DMS53 treated with DMSO at 0.1 percent for 48 hours (cell line): ENCODE data around the gene TAF9B.
A peak's percentile ranks its signal among the peaks of the same experiment; 100 is the strongest.
"Not testable (repeated sequence)": the region's sequence is repeated elsewhere in the genome, so short reads cannot be mapped to it uniquely, and the experiment has no call there.

Experiments used
- DNase-seq: peaks from one replicate; lab custom pipeline; 2025; ENCODE audit not compliant: unreplicated experiment; lab: John Stamatoyannopoulos, UW

The TAF9B gene, protein sequence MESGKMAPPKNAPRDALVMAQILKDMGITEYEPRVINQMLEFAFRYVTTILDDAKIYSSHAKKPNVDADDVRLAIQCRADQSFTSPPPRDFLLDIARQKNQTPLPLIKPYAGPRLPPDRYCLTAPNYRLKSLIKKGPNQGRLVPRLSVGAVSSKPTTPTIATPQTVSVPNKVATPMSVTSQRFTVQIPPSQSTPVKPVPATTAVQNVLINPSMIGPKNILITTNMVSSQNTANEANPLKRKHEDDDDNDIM

DNA sequence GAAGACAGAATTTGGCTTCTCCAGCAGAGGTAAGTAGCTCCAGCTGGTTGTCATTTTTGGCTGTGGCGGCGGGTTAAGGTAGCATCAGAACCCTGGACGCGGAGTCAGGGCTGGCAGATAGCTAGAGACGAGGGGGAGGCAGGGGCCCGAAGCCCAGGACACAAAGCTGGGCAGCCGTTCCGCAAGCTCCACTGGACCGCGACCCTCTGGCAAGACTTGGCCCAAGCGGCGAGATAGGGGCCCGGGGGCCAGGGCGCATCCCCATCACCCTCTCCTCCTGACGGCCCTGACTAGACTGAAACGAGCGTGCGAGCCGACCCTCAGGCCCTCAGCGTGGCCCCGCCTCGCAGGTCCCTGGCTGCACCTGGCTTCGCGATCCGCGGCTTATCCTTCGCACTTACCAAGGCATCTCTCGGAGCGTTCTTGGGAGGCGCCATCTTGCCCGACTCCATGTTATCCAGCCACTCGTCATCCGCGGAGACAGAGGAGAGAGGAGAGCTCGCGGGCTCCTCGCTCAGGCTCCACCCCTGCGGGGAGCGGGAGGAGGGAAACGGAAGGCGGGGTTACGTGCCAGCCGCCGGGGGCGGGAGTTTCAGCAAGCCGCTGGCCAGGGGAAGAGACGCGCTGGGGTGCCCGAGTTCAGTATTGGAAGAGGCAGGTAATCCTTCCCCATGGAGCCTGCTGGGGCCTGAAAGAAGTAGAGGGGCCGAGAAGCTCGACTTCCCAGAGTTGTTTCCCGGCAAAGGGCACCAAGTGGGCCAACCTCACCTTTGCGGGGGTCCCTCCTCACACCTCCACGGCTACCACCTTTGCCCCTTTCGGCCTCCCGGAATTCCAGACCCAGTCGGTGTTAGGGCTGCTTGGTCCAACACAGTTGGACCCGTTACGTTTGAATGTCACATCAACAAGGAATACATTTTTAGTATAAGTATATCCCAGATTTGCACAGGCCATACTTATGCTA lies at the start of gene TAF9B:
TAF9B (minus strand) TSS at position 491 of the 964 bp plus-strand sequence; CDS start at position 452, 39 bp downstream.
- DNase-seq: peak; percentile 70

GRCh38 chrX:78182881-78183280 lies 43.4 kb upstream of the TAF9B start:
- DNase-seq: no peak

DNA sequence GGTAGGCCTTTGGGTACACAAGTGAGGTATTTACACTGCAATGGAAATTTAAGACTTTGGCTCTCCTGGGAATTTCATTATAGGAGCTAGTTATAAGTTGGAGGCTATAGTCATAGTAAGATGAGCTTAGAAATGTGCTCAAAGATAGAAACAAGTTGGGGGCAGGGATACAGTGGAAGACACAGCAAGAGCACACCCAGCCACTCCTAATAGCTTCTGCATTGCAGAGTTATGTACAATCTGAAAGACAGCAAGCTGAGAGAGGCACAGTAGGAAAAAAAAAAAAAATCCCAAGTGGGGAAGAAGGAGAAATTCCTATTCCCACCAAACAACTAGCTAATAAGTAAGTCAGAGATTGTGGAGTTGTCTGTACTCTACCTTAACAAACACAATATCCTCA lies 41.9 kb upstream of the TAF9B start:
- DNase-seq: no peak

DNA sequence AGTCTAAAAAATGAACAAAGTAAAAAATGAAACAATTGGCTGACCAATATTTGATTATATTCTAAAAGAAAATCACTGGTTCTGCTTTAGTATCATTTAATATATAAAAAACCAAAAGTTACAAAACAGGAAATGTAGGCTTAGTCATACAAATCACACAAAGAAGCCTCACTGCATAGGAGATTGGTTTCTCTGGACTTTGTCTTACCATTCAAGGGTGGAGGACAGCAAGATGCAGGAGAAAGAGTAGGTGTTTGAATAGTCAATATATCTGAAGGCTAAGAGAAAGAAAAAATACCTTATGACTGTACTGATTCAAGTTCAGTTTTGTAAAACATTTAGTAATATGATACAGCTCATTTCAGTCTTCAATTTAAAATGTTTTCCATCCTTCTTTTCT lies 28.6 kb upstream of the TAF9B start:
- no peak for DNase-seq

- DNase-seq: no peak
These were observed 26.0 kb upstream of the TAF9B start for GRCh38 chrX:78165425-78165824.

- DNase-seq: not testable (repeated sequence)
These were observed 23.7 kb upstream of the TAF9B start for GRCh38 chrX:78163175-78163574.

DNA sequence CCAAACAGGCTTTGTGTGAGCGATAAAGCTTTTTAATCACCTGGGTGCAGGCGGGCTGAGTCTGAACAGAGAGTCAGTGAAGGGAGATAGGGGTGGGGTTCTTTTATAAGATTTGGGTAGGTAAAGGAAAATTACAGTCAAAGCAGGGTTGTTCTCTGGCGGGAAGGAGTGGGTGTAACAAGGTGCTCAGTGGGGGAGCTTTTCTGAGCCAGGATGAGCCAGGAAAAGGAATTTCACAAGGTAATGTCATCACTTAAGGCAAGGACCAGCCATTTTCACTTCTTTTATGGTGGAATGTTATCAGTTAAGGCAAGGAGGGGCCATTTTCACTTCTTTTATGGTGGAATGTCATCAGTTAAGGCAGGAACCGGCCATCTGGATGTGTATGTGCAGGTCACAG lies 21.3 kb upstream of the TAF9B start:
- DNase-seq: not testable (repeated sequence)

- DNase-seq: peak; percentile 4
These were observed 18.4 kb upstream of the TAF9B start for GRCh38 chrX:78157846-78158245.

- not testable (repeated sequence) for DNase-seq
These were observed 17.9 kb upstream of the TAF9B start for GRCh38 chrX:78157373-78157772.

GRCh38 chrX:78147002-78147540 lies 7.6 kb upstream of the TAF9B start:
- DNase-seq: not testable (repeated sequence)

GRCh38 chrX:78140206-78140605 lies 756 bp upstream of the TAF9B start:
- DNase-seq: no peak

GRCh38 chrX:78133238-78133960 lies 6.1 kb downstream of the TAF9B start:
- DNase-seq: no peak

GRCh38 chrX:78131117-78131516 lies 8.3 kb downstream of the TAF9B start:
- no peak for DNase-seq

GRCh38 chrX:78130396-78130795 lies 9.1 kb downstream of the TAF9B start:
- no peak for DNase-seq

DNA sequence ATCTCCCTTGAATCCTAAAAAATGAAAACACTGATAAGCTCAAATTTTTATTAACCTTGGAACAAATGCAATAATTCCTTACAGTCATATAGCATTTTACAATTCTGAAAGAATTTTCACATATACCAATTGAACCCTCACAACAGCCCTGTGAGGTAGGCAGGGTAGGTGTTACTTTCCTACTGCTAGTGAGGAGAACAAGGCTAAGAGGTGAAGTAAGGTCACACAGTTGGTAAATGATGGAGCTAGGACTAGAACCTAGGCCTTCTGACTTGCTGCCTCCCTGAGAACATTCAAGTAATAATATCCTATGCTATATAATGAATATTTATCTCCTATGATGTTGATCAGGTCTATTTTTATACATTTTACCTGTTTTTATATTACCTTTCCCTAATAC lies 9.7 kb downstream of the TAF9B start:
- no peak for DNase-seq

DNA sequence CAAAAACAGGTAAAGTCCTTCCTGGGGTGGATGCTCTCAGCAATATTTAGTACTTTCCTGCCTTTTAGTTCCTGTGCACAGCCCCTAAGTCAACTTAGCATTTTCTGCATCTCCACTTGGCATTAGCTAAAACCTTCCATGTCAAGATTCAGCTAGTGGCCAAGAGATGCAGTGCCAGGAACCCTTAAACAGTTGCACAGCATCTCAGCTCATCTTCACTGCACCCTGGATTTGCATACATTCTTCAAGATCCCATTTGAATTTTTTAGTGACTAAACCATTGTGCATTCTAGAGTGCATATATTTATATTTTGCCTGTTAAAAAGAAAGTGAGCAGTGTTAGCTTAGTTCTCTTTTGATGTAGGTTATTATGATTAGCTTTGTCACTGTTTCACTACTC lies 13.7 kb downstream of the TAF9B start:
- DNase-seq: not testable (repeated sequence)

DNA sequence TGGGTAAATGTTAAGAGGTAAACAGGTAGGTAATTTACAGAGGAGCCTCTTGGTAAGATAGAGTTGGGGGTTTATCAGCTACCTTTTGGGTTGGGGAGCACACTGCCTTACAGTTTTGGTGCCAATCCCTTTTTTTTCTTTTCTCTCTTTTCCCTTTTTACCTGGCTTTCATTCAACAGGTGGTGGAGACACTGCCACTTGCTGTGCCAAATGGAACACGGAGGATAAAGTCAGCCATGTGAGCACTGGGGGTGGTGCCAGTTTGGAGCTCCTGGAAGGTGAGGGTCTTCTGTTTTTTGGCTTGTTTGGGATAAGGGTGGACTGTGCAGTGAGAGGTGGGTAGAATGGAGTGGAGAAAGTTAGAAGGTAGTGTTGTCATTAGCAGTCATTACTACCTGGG lies 14.3 kb downstream of the TAF9B start:
- no peak for DNase-seq

DNA sequence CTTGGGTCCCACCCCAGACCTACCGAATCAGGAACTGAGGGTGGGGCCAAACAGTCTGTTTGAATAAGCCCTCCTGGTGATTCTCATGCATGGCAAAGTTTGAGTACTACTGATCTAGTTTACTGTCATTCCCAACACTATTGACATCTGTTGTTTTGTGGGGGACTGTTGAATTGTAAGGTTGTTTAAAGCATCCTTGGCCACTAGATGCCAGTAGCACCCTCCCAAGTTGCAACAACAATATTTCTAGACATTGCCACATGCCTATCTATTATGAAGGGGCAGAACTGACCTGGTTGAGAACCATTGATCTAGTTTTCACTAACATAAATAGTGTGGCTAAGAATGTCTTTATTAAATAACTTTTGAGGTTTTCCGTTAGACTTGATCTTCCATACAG lies 15.1 kb downstream of the TAF9B start:
- no peak for DNase-seq

GRCh38 chrX:78123190-78123589 lies 16.3 kb downstream of the TAF9B start:
- DNase-seq: no peak

DNA sequence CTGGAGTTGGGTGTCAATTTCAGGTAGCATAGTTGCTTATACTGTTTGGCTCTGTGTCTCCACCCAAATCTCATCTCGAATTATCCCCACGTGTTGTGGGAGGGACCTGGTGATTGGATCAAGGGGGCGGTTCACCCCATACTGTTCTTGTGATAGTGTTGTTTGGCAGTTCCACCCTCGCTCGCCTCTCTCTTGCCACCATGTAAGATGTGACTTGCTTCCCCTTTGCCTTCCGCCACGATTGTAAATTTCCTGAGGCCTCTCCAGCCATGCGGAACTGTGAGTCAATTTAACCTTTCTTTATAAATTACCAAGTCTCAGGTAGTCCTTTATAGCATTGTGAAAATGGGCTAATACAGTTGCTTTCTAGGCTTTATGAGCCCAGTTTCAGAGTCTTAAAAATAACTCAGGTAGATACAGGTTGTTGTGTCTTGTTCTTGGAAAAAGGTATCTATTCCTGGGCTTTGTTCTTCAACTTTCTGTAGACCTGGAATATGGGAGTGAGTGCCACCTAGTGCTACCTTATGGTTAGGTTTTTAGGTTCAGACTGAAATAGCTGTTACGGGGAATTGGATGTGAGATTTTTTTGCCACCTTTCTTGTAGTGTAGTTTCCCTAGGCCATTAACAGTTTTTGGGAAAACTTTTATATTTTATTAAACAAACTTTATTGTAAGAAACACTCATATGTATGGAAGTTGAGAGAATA lies 19.8 kb downstream of the TAF9B start:
- DNase-seq: no peak

DNA sequence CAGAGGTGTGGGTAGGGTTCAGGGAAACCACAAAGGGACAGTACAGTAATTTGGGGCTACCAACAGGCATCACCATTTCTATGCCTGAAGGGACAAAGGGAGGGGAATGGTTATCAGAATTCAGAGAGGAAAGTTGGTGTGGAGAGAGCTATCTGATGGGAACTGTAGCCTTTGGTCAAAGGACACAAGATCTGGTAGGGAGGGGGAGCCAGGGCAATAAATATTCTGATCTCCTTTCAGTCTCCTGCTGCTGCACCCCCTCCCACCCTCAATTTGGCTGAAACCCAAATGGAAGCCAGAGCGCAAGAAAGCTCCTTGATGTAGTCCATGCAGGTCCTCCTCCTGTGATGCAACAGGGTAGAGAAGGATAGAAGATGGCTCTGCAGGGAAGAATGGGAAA lies 20.8 kb downstream of the TAF9B start:
- no peak for DNase-seq
